ENCODE data around the gene TAS1R1.

DNA sequence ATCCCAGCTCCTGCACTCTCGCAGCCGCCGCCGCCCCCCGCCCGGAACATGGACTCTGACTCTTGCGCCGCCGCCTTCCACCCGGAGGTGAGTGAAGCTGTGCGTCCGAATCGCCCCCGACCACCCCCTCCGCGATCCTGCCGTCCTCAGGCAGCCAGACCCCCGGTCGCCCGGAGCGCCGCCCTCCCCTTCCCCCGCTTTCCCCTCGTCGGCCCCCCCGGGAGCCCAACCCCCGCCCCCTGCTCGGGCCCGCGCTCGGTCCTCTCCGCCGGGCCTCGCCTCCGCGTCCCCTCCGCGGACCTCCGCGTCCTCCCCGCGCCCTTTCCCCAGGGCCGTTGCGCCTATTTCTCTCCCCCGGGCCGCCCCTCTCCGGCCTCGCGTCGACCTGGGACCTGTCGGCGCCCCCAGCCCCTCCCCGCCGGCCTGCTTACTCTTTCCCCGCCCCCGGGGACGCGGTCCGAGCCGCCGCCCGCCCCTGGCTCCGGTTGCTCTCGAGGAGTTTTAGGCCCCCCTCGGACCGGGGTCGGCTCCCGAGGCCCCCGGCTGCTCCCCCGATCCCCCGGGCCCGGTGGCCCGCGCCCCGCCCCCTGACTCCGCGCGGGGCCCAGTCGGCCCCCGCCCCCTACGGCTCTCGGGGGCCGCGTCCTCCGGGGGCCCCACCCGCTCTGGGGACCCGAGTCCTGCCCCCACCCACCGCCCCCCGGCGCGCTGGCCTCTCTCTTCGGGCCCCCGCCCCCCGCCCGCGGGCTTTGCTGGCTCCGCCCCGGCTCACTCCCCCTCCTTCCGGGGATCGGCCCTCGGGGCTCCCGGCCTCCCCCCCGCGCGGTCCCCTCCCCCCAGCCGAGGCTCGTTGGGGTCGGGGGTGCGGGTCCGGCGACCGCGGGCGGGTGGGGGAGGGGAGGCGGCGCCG is 59.2 kb downstream of the TAS1R1 start:
- TF ChIP-seq, protein P1, sequence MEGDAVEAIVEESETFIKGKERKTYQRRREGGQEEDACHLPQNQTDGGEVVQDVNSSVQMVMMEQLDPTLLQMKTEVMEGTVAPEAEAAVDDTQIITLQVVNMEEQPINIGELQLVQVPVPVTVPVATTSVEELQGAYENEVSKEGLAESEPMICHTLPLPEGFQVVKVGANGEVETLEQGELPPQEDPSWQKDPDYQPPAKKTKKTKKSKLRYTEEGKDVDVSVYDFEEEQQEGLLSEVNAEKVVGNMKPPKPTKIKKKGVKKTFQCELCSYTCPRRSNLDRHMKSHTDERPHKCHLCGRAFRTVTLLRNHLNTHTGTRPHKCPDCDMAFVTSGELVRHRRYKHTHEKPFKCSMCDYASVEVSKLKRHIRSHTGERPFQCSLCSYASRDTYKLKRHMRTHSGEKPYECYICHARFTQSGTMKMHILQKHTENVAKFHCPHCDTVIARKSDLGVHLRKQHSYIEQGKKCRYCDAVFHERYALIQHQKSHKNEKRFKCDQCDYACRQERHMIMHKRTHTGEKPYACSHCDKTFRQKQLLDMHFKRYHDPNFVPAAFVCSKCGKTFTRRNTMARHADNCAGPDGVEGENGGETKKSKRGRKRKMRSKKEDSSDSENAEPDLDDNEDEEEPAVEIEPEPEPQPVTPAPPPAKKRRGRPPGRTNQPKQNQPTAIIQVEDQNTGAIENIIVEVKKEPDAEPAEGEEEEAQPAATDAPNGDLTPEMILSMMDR (IDR thresholded peaks at IDR 0.05; ENCODE audit: insufficient read depth, low read length, poor library complexity, severe bottlenecking): no peak
- TF ChIP-seq EZH2phosphoT487 (conservative IDR thresholded peaks at IDR 0.05; ENCODE audit: low read length): no peak
